Measurements from ENCODE around the gene TK1. TPM values are rescaled to one million over a fixed set of nuclear protein-coding genes. Genes with fewer than 3 reads are reported as not detected.

The TK1 gene, protein sequence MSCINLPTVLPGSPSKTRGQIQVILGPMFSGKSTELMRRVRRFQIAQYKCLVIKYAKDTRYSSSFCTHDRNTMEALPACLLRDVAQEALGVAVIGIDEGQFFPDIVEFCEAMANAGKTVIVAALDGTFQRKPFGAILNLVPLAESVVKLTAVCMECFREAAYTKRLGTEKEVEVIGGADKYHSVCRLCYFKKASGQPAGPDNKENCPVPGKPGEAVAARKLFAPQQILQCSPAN
- 96.3 and 101 TPM in 2 replicates for total RNA-seq

GRCh38 chr17:78186692-78187595, at the start of gene TK1, which contains the start of gene AFMID:
Gene TK1, minus strand, starts transcription at chr17:78187052. Its CDS starts 58 bp downstream, at chr17:78186994.
Gene AFMID, plus strand, starts transcription at chr17:78187362. Its CDS starts 9 bp downstream, at chr17:78187371.

DNA sequence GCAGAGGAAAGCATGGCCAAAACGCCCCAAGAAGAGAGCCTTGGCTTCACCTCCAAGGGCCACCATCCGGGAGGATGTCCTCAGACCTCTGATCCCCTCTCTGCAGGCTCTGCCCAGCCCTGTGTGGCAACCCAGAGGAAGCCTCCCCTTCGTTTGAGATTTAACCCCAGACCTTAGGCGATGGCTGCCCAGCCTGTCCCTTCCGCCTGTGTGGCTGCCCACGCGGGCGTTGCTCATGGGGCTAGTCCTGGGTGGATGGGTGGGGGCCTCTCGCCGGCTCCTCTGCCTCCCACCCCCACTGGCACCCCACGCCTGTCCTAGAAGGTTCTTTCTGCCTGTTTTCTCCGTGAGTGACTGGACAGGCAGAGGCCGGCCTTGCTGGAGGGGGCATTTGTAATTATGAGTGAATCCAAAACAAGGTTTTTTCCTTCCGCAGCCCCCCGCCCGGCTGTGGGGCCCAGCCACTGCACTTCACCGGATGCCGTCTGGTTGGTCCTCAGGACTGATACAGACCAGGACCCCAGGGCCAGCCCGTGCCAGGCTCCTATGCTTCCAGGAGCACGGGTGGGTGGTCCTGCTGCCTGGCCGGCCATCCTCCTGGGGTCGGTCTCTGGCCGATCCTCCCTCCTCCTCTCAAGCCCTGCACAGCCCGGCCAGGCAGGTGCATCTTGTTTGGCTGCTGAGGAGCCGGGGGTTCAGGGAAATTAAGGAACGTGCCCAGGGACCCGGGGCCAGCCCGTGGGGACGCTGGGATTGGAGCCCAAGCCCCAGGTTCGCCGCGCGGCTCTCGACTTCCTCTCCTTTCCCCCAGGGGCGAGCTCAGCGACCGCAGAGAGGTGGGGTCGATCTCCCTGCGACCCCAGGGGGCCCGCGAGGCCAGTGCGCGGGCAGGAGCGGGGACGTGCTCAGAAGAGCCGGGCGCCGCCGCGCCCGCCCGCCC, 44.4 kb upstream of the TK1 start, which contains the start of gene TMEM235:
Gene TMEM235, plus strand, starts transcription at position 636 of the 940 bp plus-strand sequence. CDS start 393 bp downstream, outside the sequence.

GRCh38 chr17:78214016-78214705, 27.3 kb upstream of the TK1 start, which contains the start of gene BIRC5:
Gene BIRC5, plus strand, starts transcription at chr17:78214253. Its CDS starts 64 bp downstream, at chr17:78214317.

DNA sequence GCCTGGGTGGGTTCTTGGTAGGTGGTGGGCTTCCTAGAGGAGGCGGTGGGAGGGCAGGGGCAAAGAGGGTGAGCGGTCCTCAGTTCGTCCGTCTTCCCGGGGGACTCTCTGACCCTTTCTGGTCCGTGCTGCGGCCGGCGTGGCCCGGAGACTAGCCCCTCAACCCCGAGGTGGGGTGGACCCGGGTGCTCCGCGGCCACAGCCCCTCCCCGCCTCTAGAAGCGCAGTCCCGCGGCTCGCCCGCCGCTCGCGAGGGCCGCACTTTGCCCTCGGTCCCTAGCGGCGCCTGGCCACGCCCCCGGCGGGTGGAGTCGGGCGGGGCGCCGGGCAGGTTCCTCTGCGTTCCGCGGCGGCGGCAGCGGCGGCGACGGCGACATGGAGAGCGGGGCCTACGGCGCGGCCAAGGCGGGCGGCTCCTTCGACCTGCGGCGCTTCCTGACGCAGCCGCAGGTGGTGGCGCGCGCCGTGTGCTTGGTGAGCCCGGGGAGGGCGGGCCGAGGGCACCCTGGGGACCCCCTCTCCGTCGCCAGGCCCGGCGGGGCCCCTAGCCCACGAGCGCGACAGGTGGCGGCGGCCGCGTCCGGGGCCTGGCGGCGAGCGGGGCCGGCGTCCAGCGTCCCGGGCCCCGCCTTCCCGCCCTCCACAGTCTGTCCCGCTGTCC, 18.5 kb downstream of the TK1 start, which contains the start of gene SYNGR2:
Gene SYNGR2, plus strand, starts transcription at position 340 of the 661 bp plus-strand sequence. Its CDS starts 36 bp downstream, at position 376.

GRCh38 chr17:78130437-78131101, 56.3 kb downstream of the TK1 start, which contains the start of gene TMC8:
Gene TMC8, plus strand, starts transcription at chr17:78130771. Its CDS starts 818 bp downstream, at chr17:78131589.

DNA sequence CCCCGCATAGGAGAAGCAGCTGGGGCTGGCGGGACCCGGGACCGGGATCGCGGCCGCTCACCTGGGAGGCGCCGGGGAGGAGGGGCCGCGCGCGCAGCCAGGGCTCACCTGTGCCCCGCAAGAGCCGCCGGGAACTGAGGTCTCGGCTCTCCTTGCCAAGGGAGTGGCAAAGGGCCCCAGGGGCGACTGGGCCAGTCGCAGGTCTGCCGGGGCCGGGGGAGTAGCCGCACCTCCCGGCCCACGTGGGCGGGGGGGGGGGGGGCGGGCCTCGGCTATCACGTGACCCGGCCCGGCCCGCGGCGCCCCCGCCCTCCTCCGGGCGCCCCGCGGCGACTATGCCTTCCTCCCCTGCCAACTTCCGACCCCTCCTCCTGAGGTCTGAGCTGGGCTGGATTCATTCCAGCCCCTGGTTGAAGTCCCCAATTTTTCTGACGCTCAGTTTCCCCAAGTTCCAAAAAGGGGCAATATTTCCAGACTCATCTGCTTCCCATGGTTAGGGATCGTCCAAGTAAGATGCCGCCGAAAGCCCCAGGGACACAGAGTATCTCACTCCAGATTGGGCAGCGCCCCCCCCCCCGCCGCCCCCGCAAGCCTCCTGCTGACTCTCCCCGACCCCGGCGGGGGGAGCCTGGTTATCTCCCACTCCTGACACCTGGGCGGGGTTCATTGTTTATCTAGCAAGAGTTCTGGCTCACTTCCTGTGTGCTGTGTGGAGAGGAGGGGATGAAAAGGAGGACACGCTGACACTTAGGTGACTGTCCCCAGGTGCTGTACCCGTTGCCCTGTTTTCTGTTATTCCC, 58.1 kb downstream of the TK1 start, which contains the start of gene TMC6:
Gene TMC6, minus strand, starts transcription at position 205 of the 800 bp plus-strand sequence. CDS start 1,923 bp downstream, outside the sequence.

Small RNA genes lying within 50 kb of the gene (small RNA-seq; reads per million reads assigned to genes)
- gene AC087645.1 = not detected

Other genes with a start within 250 kb of the TK1 start
- 3.7 and 6.1 TPM in 2 replicates for gene TNRC6C, start 228.3 kb downstream of the TK1 start, total RNA-seq
- gene TMC6, start 58.3 kb downstream of the TK1 start, total RNA-seq = 2.7 TPM in 1 of 2 replicates, not detected in the other
- not detected in 2 replicates for gene TMC8, start 56.3 kb downstream of the TK1 start, total RNA-seq
- gene C17orf99, start 40.7 kb downstream of the TK1 start, total RNA-seq = not detected in 2 replicates
- 1.5 and 1.8 TPM in 2 replicates for gene SYNGR2, start 18.5 kb downstream of the TK1 start, total RNA-seq
- 22.4 and 22.9 TPM in 2 replicates for gene AFMID, start 310 bp upstream of the TK1 start, total RNA-seq
- gene BIRC5, start 27.2 kb upstream of the TK1 start, total RNA-seq = 62.5 and 86.4 TPM in 2 replicates
- gene TMEM235, start 44.6 kb upstream of the TK1 start, total RNA-seq = not detected in 2 replicates
- 47.3 and 107 TPM in 2 replicates for gene SOCS3, start 173.0 kb upstream of the TK1 start, total RNA-seq
- gene PGS1, start 191.6 kb upstream of the TK1 start, total RNA-seq = 31.7 and 34.2 TPM in 2 replicates

Measured in subcutaneous preadipocyte (primary cell).